MCF 10A (cell line): ENCODE data around the gene KCNMB2. TPM values are rescaled to one million over a fixed set of nuclear protein-coding genes. Genes with fewer than 3 reads are reported as not detected.
"Not testable (repeated sequence)": the region's sequence is repeated elsewhere in the genome, so short reads cannot be mapped to it uniquely, and the experiment has no call there.

Experiments
- BruUV-seq: library from RNA; stranded (reverse); fragments of 400-500 nt; replicated peaks from 2 replicates; lab custom pipeline; 2021; lab: Mats Ljungman, UMichigan
- CTCF ChIA-PET: fragments of 300-600 bp; sonication (Branson Sonifier 250); formaldehyde crosslinking; extraction: SDS; loops from one replicate; lab custom pipeline; 2021; ENCODE audit warnings: antibody characterized with exemption, inconsistent platforms; lab: Yijun Ruan, JAX
- POLR2A ChIA-PET: fragments of 300-600, 350-650 bp; sonication (Branson Sonifier 250); formaldehyde crosslinking; extraction: SDS; loops from one replicate; lab custom pipeline; 2020; ENCODE audit warnings: antibody characterized with exemption, inconsistent platforms; lab: Yijun Ruan, JAX
- DNase-seq: peaks from one replicate; pipeline ENCODE4 v3.0.0-alpha.2; 2018; ENCODE audit not compliant: unreplicated experiment
- H3K27ac Mint-ChIP-seq: one replicate; pipeline ENCODE4 v1.8.0; 2022; ENCODE audit warnings: mild to moderate bottlenecking, low read depth, mixed read lengths; ENCODE audit not compliant: unreplicated experiment
- H3K27me3 Mint-ChIP-seq: one replicate; pipeline ENCODE4 v1.8.0; 2022; ENCODE audit warnings: mixed read lengths; ENCODE audit not compliant: insufficient read depth, unreplicated experiment
- H3K36me3 Mint-ChIP-seq: one replicate; pipeline ENCODE4 v1.8.0; 2022; ENCODE audit warnings: mild to moderate bottlenecking, moderate library complexity, mixed read lengths; ENCODE audit not compliant: insufficient read depth, unreplicated experiment
- H3K4me1 Mint-ChIP-seq: one replicate; pipeline ENCODE4 v1.8.0; 2022; ENCODE audit warnings: mixed read lengths; ENCODE audit not compliant: insufficient read depth, unreplicated experiment
- H3K4me3 Mint-ChIP-seq: one replicate; pipeline ENCODE4 v1.8.0; 2022; ENCODE audit warnings: mild to moderate bottlenecking, moderate library complexity, mixed read lengths; ENCODE audit not compliant: unreplicated experiment
- H3K9me3 Mint-ChIP-seq: one replicate; pipeline ENCODE4 v1.8.0; 2022; ENCODE audit warnings: mixed read lengths; ENCODE audit not compliant: unreplicated experiment
- CTCF ChIP-seq: fragments of 200-600 bp; IDR thresholded peaks from one replicate; pipeline ENCODE4 v1.8.0; 2022; ENCODE audit warnings: antibody characterized with exemption, mild to moderate bottlenecking; ENCODE audit not compliant: unreplicated experiment
- intact Hi-C: fragments of 100-400 bp; cut with micrococcal nuclease; formaldehyde crosslinking; loops from 2 replicates; pipeline ENCODE4 v1.14.1; 2022
- total RNA-seq: library from RNA; stranded (reverse); gene quantifications from 2 replicates; pipeline ENCODE4 v1.2.3, GENCODE V29; 2022

KCNMB2 gene
- total RNA-seq, 1 experiment from 2014 or later = not detected

- POLR2A ChIA-PET = no interaction called here
- H3K27me3 Mint-ChIP-seq = no peaks in the 10 kb centered on the region
- H3K9me3 Mint-ChIP-seq = no peaks in the 10 kb centered on the region
- BruUV-seq = no TSS peak
- CTCF ChIA-PET = no interaction called here
- intact Hi-C loops = no loop called here
- peaks cover 3% of the 10 kb centered on the region for H3K4me1 Mint-ChIP-seq
- H3K27ac Mint-ChIP-seq = no peak overlapping the region
- H3K36me3 Mint-ChIP-seq = no peaks in the 10 kb centered on the region
- no peak overlapping the region for H3K4me3 Mint-ChIP-seq
- DNase-seq = no peak
- TF ChIP-seq CTCF = no peak
These were observed 22.5 kb upstream of the KCNMB2 start for GRCh38 chr3:178513546-178514380.

- Mint-ChIP-seq H3K4me1 (peaks cover 6% of the 10 kb centered on the region), H3K27ac (no peak overlapping the region), H3K36me3 (no peaks in the 10 kb centered on the region), H3K9me3 (no peaks in the 10 kb centered on the region), H3K27me3 (no peaks in the 10 kb centered on the region), H3K4me3 (no peak overlapping the region)
- POLR2A ChIA-PET = no interaction called here
- no peak for TF ChIP-seq CTCF
- no TSS peak for BruUV-seq
- CTCF ChIA-PET = no interaction called here
- DNase-seq = no peak
- intact Hi-C loops = no loop called here
These were observed 21.8 kb upstream of the KCNMB2 start for GRCh38 chr3:178514401-178514800.

GRCh38 chr3:178515076-178515744, 21.0 kb upstream of the KCNMB2 start:
- DNase-seq, H3K4me1 Mint-ChIP-seq, H3K27ac Mint-ChIP-seq, BruUV-seq, intact Hi-C loops, H3K4me3 Mint-ChIP-seq, H3K27me3 Mint-ChIP-seq, H3K9me3 Mint-ChIP-seq, H3K36me3 Mint-ChIP-seq, CTCF ChIA-PET, POLR2A ChIA-PET: not testable (repeated sequence)

- H3K27ac Mint-ChIP-seq = no peak overlapping the region
These were observed 18.4 kb upstream of the KCNMB2 start for GRCh38 chr3:178517665-178518334.

More at GRCh38 chr3:178517665-178518334, 18.4 kb upstream of the KCNMB2 start:
- no peaks in the 10 kb centered on the region for H3K9me3 Mint-ChIP-seq
- H3K4me3 Mint-ChIP-seq = no peak overlapping the region
- no TSS peak for BruUV-seq
- ChIA-PET POLR2A (interaction anchor here (0.7 to 0.9 kb wide), 2 partner anchors 155 to 459 kb away, joined by 3 read pairs; no protein-coding TSS in a partner anchor), CTCF (interaction anchor here (0.6 kb wide), 2 partner anchors 23 to 77 kb away, joined by 3 to 6 read pairs; no protein-coding TSS in a partner anchor)
- intact Hi-C loops = no loop called here
- TF ChIP-seq CTCF = no peak
- no peak for DNase-seq
- H3K36me3 Mint-ChIP-seq = no peaks in the 10 kb centered on the region
- peaks cover 6% of the 10 kb centered on the region for H3K4me1 Mint-ChIP-seq
- H3K27me3 Mint-ChIP-seq = no peaks in the 10 kb centered on the region
